GM21529 (cell line): ENCODE measurements around the gene TIMM10B.
A peak's percentile ranks its signal among the peaks of the same experiment; 100 is the strongest.

ENCODE experiments used
- ATAC-seq: cut with Tn5 transposase; IDR thresholded peaks from one replicate; pipeline ENCODE4 v1.9.1; 2021; ENCODE audit not compliant: unreplicated experiment

Gene TIMM10B

DNA sequence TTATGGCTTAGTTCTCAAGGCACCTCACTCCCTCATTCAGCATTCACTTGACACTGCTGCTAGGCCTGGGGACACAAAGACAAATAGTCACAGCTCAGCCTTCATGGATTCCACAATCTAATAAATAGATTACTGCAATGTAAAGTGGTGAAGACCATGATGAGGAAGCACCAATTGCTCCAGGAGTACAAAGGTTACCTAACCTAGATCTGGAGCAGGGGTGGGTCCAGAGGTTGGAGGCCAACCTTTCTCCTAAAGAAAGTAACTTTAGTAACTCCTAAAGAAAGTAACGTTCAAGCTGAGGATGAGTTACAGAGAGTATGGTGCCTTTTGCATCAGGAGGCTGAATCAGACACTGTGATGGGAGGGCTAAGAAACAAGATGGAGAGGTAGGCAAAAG lies 11.7 kb upstream of the TIMM10B start:
- no peak for ATAC-seq

- no peak for ATAC-seq
Measured at GRCh38 chr11:6472934-6473333, 8.4 kb upstream of the TIMM10B start.

GRCh38 chr11:6473451-6474412 lies 7.6 kb upstream of the TIMM10B start, which contains the start of gene TRIM3:
Gene TRIM3, minus strand, starts transcription at chr11:6473941. Its CDS starts 8,246 bp downstream, at chr11:6465695.
- peak; percentile 63 for ATAC-seq

- no peak for ATAC-seq
Measured at GRCh38 chr11:6474413-6474792, 6.9 kb upstream of the TIMM10B start.

DNA sequence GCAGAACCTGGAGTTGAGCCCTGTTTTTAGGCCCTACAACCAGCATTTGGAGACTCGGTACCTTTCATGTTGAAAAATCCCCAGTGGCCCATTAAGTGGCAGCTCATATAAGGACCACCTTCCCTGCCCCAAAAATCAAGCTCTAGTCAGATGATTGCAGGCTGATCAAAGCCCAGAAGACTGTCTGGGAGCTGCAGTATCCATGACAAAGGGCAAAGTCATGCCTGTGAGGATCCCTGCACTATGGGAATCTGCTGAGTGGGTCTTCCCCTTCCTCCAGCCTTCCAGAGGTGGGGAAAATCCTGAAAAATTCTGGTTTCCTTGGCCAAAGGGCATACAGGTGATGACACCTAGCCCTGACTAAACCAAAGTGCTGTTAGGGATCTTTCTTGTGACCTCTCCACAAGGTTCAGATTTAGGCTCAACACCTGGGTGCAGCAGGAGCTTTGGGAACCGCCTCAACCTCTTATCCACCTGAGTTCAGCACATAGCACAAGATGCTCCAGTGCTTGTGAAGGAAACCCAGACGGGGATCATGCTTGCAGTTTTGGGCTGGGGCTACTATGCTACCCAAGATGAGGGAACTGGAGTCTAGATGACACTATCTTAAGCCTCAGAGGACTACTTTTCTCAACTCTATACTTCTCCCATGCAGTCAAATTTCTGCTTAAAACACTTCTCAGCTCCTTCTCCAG lies 6.3 kb upstream of the TIMM10B start:
- ATAC-seq, result no peak

- ATAC-seq, result no peak
Measured at GRCh38 chr11:6475936-6476335, 5.4 kb upstream of the TIMM10B start.

DNA sequence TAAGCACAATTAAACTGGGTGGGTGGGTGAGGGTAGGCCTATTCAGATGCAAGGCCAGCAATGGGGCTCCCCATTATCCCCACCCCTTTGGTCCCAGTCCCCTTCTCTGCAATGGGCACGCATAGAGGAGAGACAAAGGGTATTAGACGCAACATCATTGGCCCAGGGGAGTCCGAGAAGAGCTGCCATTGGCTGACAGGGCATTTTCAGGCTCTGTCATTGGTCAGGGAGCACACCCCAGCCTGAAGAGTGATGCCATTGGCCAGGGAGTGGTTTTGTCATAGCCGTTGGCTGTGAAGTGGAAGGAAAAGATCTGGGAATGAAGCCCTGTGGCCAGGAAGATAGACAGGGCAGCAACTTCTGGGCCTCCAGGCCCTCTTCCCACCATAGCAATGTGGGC lies 4.7 kb upstream of the TIMM10B start:
- no peak for ATAC-seq

DNA sequence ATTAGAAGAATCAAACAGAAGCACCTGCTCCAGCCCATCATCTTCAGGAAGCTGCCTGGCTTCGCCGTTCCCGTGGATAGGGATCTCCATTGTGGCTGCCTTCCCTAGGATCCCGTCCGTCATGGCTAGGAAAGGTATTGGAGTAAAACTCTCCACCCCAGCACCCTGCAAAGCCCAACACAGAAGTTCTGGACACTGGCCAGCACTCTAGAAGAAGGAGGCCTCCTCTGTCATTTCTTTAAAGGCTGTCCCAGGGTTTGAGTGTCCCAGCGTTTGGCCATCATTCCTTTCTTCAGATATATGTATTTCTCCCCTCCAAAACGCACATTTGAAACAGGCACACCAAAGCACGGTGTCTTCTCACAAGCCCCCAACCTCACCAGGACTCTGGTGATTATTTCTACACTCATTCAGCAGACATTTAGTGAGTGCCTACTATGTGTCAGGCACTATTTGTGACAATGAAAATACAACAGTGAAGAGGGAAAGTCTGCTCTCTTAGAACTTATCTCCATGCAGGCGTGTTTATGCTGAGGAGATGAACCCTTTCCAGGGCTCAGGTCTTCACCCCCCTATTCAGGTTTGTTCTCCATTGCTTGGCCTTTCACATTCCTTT lies 894 bp upstream of the TIMM10B start:
- ATAC-seq, result no peak

DNA sequence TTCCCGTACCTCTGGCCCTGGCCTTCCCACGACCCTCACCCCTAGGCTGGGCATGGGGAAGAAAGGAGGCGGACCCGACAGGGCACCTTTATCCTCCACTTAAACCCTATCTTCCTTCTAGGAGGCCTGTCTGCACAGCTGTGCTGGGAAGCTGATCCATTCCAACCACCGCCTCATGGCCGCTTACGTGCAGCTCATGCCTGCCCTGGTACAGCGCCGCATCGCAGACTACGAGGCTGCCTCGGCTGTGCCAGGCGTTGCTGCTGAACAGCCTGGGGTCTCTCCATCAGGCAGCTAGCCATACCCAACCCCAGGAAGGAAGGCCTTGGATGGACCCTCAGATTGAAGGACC lies 599 bp downstream of the TIMM10B start:
- peak; percentile 6 for ATAC-seq

DNA sequence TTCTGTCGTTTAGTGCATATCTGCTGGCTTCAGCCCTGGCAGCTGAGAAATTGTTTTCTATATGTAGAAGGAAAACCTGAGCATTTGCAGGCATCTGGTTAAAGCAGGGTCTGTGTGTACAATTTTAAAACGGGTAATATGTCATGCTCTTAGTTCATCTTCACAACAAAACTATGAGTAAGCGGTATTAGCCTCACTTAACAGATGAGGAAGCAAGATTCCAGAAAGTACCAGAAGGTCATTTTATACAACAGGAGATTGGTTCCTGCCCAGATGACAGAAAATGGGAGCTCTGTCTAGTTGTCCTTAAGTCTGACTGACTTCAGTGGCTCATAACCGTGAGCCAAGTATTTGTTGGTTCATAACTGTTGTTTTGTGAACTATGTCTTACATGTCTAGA lies 1.1 kb downstream of the TIMM10B start:
- ATAC-seq, result no peak

- no peak for ATAC-seq
Measured at GRCh38 chr11:6483015-6483414, 1.7 kb downstream of the TIMM10B start.

DNA sequence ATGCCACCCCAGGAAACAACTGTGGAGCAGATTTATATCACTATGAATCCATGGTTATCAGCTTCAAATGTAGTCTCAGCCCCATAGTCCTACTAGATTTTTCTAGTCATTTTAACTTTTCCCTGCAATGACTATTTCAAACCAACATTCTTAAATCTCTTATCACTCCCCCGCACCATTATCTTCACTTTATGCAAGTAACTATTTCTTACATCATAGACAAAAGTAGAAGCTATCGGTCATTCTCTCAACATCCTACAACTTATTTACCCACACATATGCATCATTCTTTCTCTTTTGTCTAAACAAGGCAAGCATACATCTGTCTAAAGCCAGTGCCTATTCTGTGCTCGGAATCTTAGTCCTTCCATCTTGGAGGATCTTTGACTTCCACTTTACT lies 4.4 kb downstream of the TIMM10B start:
- no peak for ATAC-seq

DNA sequence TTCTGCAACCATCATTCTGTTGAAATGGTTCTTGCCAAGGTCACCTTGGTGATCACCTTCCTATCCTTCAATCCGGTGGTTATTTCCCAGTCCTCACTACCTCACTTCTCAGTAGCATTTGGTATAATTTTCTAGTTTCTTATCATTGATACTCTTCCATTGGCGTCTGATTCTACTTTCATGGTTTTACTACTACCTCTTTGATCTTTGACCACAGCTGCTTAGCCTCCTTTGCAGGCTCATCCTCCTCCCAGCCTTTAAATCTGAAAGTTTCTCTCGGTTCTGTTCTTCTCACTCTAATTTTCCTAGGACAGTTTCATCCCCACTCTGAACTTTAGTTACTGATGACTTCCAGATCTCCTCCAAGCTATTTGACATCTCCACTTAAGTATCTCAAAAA lies 5.0 kb downstream of the TIMM10B start:
- ATAC-seq, result no peak

- ATAC-seq, result no peak
Measured at GRCh38 chr11:6486938-6487337, 5.6 kb downstream of the TIMM10B start.

DNA sequence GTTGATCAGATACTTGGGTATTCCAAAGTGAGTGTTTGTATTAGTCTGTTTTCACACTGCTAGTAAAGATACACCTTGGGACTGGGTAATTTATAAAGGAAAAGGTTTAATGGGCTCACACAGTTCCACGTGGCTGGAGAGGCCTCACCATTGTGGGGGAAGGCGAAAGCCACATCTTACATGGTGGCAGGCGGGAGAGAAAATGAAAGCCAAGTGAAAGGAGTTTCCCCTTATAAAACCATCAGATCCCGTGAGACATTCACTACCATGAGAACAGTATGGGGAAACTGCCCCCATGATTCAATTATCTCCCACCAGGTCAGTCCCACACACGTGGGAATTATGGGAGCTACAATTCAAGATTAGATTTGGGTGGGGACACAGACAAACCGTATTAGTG lies 7.0 kb downstream of the TIMM10B start:
- no peak for ATAC-seq

DNA sequence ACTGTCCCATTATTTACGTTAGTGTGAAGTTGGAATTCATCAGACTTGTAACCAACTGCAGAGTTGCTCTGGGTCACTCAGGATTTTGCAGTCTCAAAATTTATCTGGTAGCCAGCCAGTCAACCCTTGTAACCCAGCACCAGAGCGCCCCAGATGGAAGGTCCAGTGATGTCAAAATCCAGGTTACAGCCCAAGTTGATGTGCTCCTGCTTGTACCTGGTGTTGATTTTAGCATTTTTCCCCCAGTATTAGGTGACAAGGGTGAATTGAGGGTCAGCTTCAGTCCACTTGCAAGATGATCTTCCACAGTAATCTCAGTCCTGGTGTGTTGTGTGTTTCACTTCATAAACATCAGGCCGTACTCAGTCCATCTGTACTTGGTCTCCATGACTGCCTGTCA lies 7.5 kb downstream of the TIMM10B start:
- ATAC-seq, result no peak

DNA sequence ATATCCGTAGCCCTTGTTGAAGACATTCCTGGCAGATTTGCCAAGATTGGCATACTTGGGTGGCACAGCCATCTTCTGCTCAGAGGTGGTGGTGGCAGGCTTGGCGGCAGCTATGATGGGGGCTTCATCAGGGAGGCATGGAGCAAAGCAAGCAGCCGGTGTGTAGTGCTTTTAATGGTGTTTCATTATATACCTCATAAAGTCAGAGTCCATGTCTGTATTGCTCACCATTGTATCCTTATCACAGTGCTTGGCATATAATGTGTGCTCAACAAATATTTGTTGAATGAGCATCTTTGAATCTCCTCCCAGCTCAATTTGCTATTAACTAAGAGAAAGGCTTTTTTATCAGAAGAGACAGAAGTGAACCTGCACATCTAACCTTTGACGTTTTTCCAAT lies 8.0 kb downstream of the TIMM10B start:
- no peak for ATAC-seq

- ATAC-seq, result no peak
Measured at GRCh38 chr11:6497069-6497839, 16.0 kb downstream of the TIMM10B start, which contains the start of gene DNHD1. Gene DNHD1, plus strand, starts transcription at chr11:6497280. Its CDS starts 936 bp downstream, at chr11:6498216.

DNA sequence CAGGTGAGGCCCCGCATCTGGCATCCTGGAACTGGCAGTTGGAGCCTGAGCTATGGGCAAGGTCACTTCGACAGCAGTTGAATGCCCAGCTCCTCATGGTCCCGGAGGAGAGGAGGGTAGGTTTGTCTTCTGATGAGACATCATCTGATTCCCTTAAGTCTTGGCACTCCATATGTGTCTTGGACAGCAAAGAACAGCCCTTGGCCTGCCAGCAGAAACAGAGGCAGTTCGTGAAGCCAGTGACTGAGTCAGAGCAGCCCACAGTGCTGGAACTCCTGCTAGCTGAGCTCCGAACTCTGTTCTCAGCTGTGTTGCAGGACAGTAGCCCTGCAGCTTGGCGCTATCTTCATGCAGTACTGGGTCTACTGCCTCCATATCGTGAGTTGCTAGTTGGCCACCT lies 16.8 kb downstream of the TIMM10B start:
- ATAC-seq, result no peak

DNA sequence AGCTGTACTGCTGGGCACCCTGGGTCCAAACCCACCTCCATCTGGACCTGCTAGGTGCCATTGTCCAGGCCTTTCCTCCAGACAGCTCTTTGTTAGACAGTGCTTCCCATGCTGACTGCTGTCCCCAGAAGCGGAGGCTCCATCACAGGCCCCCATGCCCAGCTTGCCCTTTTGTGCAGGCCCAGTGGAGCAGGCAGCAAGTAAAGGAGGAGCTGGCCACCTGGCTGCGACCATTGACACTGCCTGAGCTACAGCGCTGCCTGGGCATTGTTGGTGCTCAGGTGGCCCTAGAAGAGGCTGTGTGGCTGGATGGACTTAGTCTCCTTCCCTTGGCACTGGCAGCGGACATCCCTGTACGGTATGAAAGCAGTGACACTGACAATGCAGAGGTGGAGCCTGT lies 17.2 kb downstream of the TIMM10B start:
- no peak for ATAC-seq

- no peak for ATAC-seq
Measured at GRCh38 chr11:6502382-6502781, 21.1 kb downstream of the TIMM10B start.
